Superior temporal gyrus (tissue), 1 donor: ENCODE data around the gene DTX3.
"Not testable (repeated sequence)": the region's sequence is repeated elsewhere in the genome, so short reads cannot be mapped to it uniquely, and the experiment has no call there.

Experiments
- DNase-seq: peaks from one replicate; pipeline ENCODE4 v3.0.0-alpha.2; 2016; ENCODE audit errors: extremely low spot score

Gene DTX3

GRCh38 chr12:57604454-57604991, at the start of gene DTX3:
TSS of gene DTX3 (plus strand) at chr12:57604824. CDS start at chr12:57606518, 1,694 bp downstream.
- DNase-seq = peak; percentile 73

GRCh38 chr12:57554897-57555296, 49.7 kb upstream of the DTX3 start:
- DNase-seq = no peak

- no peak for DNase-seq
Observed at GRCh38 chr12:57558864-57559263, 45.8 kb upstream of the DTX3 start.

- no peak for DNase-seq
Observed at GRCh38 chr12:57560516-57560915, 44.1 kb upstream of the DTX3 start.

GRCh38 chr12:57561117-57561516, 43.5 kb upstream of the DTX3 start:
- not testable (repeated sequence) for DNase-seq

- no peak for DNase-seq
Observed at GRCh38 chr12:57563358-57563757, 41.3 kb upstream of the DTX3 start.

GRCh38 chr12:57564178-57564740, 40.4 kb upstream of the DTX3 start:
- DNase-seq = no peak

GRCh38 chr12:57568838-57569237, 35.8 kb upstream of the DTX3 start:
- no peak for DNase-seq

GRCh38 chr12:57569858-57570257, 34.8 kb upstream of the DTX3 start:
- no peak for DNase-seq

- DNase-seq = not testable (repeated sequence)
Observed at GRCh38 chr12:57570438-57570837, 34.2 kb upstream of the DTX3 start.

GRCh38 chr12:57571926-57572762, 32.5 kb upstream of the DTX3 start:
- DNase-seq = no peak

- DNase-seq = no peak
Observed at GRCh38 chr12:57574795-57575194, 29.8 kb upstream of the DTX3 start.

GRCh38 chr12:57575771-57576612, 28.6 kb upstream of the DTX3 start:
- no peak for DNase-seq

- DNase-seq = no peak
Observed at GRCh38 chr12:57576613-57577160, 27.9 kb upstream of the DTX3 start.

GRCh38 chr12:57577981-57578758, 26.5 kb upstream of the DTX3 start:
- no peak for DNase-seq

- no peak for DNase-seq
Observed at GRCh38 chr12:57579011-57579410, 25.6 kb upstream of the DTX3 start.

GRCh38 chr12:57579677-57580465, 24.8 kb upstream of the DTX3 start:
- DNase-seq = peak; percentile 47

GRCh38 chr12:57580466-57580795, 24.2 kb upstream of the DTX3 start:
- DNase-seq = no peak

GRCh38 chr12:57581802-57582201, 22.8 kb upstream of the DTX3 start:
- DNase-seq = no peak

- DNase-seq = no peak
Observed at GRCh38 chr12:57582440-57582839, 22.2 kb upstream of the DTX3 start.
